Endothelial cell of umbilical vein (primary cell): ENCODE results near the gene PRKAR2B. TPM values are rescaled to one million over a fixed set of nuclear protein-coding genes. Genes with fewer than 3 reads are reported as not detected.

ENCODE experiments used
- BruUV-seq: library from RNA; stranded (reverse); fragments of 400-500 nt; replicated peaks from 2 replicates; lab custom pipeline; 2021; lab: Mats Ljungman, UMichigan
- CTCF ChIA-PET: fragments of 300-600, 350-600 bp; sonication (Branson Sonifier 250); formaldehyde crosslinking; loops from one replicate; lab custom pipeline; 2021; ENCODE audit warnings: antibody characterized with exemption, inconsistent platforms; lab: Charles Lee
- POLR2A ChIA-PET: fragments of 300-600, 350-600 bp; sonication (Branson Sonifier 250); formaldehyde crosslinking; loops from one replicate; lab custom pipeline; 2021; ENCODE audit warnings: antibody characterized with exemption, inconsistent platforms; lab: Charles Lee
- DNase-seq: peaks from one replicate; pipeline ENCODE4 v3.0.0-alpha.2; 2011; ENCODE audit warnings: low read depth, low spot score
- FAIRE-seq: peaks from 2 replicates; lab custom pipeline; 2011; peaks lifted over from hg19 to GRCh38; lab: Jason Lieb, UNC
- H2AFZ ChIP-seq: 2 replicates; pipeline ENCODE4 v1.6.0; 2012; ENCODE audit warnings: low read depth, low read length, control low read depth, inconsistent platforms
- H3K27ac ChIP-seq: 2 replicates; pipeline ENCODE4 v1.5.1; 2011; ENCODE audit warnings: low read depth, mild to moderate bottlenecking, control low read depth, low read length, moderate library complexity; ENCODE audit not compliant: insufficient read depth
- H3K27me3 ChIP-seq, 2 experiments: 2 replicates each; pipeline versions ENCODE4 v1.6.0 to v1.6.1; 2011; ENCODE audit warnings: low read length in 2 of 2, mixed read lengths in 1 of 2; ENCODE audit not compliant: control insufficient read depth in 2 of 2, insufficient read depth in 2 of 2
- H3K36me3 ChIP-seq, 2 experiments: 2 replicates in 1 of 2; 3 replicates in 1 of 2; pipeline ENCODE4 v1.5.1; 2011; ENCODE audit warnings: low read length in 2 of 2, mild to moderate bottlenecking in 1 of 2, moderate library complexity in 1 of 2; ENCODE audit not compliant: control insufficient read depth in 2 of 2, insufficient read depth in 2 of 2; ENCODE audit errors: extremely low read depth in 1 of 2
- H3K4me1 ChIP-seq: 3 replicates; pipeline ENCODE4 v1.5.1; 2011; ENCODE audit warnings: mild to moderate bottlenecking, low read length; ENCODE audit not compliant: control insufficient read depth, insufficient read depth; ENCODE audit errors: extremely low read depth
- H3K4me2 ChIP-seq: 2 replicates; pipeline ENCODE4 v1.6.1; 2011; ENCODE audit warnings: low read length, control low read depth, mixed read lengths; ENCODE audit not compliant: insufficient read depth
- H3K4me3 ChIP-seq, 3 experiments: fragments of 200-600 bp in 1 of 3; sonication (generic), shearing (Covaris generic) in 1 of 3; replicated peaks in 1 of 3; 2 replicates each; pipeline ENCODE4 v1.5.1; 2011 to 2016; ENCODE audit warnings: control low read depth in 3 of 3, low read length in 3 of 3, mild to moderate bottlenecking in 2 of 3, inconsistent platforms in 1 of 3, low read depth in 1 of 3, moderate library complexity in 1 of 3; ENCODE audit not compliant: insufficient read depth in 1 of 3
- H3K79me2 ChIP-seq: 2 replicates; pipeline ENCODE4 v1.6.0; 2012; ENCODE audit warnings: low read length, inconsistent platforms; ENCODE audit not compliant: control insufficient read depth, insufficient read depth
- H3K9ac ChIP-seq: replicated peaks from 2 replicates; pipeline ENCODE3; 2011; ENCODE audit warnings: low read length, control low read depth; ENCODE audit not compliant: insufficient read depth; ENCODE audit errors: extremely low read depth
- H3K9me1 ChIP-seq: replicated peaks from 3 replicates; pipeline ENCODE4 v1.6.0; 2011; ENCODE audit warnings: mild to moderate bottlenecking, low read length; ENCODE audit not compliant: control insufficient read depth, insufficient read depth; ENCODE audit errors: extremely low read depth
- H3K9me3 ChIP-seq: replicated peaks from 2 replicates; pipeline ENCODE4 v1.5.1; 2012; ENCODE audit warnings: low read length, inconsistent platforms; ENCODE audit not compliant: control insufficient read depth, insufficient read depth
- H4K20me1 ChIP-seq: replicated peaks from 2 replicates; pipeline ENCODE3; 2011; ENCODE audit warnings: mild to moderate bottlenecking, low read length; ENCODE audit not compliant: control insufficient read depth, insufficient read depth; ENCODE audit errors: extremely low read depth
- EZH2 ChIP-seq: IDR thresholded peaks from 2 replicates; pipeline ENCODE4 v1.6.1; 2012; ENCODE audit warnings: borderline replicate concordance, low read depth, mild to moderate bottlenecking, moderate library complexity, low read length, inconsistent platforms; ENCODE audit not compliant: severe bottlenecking
- GATA2 ChIP-seq: IDR thresholded peaks from 2 replicates; pipeline ENCODE4 v1.7.0; 2011; ENCODE audit warnings: low read depth, mild to moderate bottlenecking, moderate library complexity, mixed read lengths, low read length; ENCODE audit not compliant: insufficient read length, insufficient read depth
- MAX ChIP-seq: IDR thresholded peaks from 2 replicates; pipeline ENCODE4 v1.6.1; 2011; ENCODE audit not compliant: insufficient read depth, insufficient read length
- POLR2A ChIP-seq: IDR thresholded peaks from 2 replicates; pipeline ENCODE4 v1.6.1; 2012; ENCODE audit warnings: low read depth, mild to moderate bottlenecking, control low read depth, low read length
- POLR2AphosphoS5 ChIP-seq: IDR thresholded peaks from 2 replicates; pipeline ENCODE4 v1.6.1; 2012; ENCODE audit warnings: low read depth, mild to moderate bottlenecking, control low read depth, low read length, moderate library complexity; ENCODE audit not compliant: insufficient read depth
- dilution Hi-C: fragments of 300-500 bp; cut with MboI; formaldehyde crosslinking; loops from one replicate; pipeline ENCODE4 v1.15.0; 2019; ENCODE audit warnings: low sequenced_read_pairs; ENCODE audit not compliant: extremely low pct_ligation_motif_present
- intact Hi-C: fragments of 100-400 bp; cut with micrococcal nuclease; formaldehyde crosslinking; loops from one replicate; pipeline ENCODE4 v1.10.0; 2022
- polyA plus RNA-seq, 4 experiments: library from polyadenylated mRNA; depleted of rRNA in 3 of 4; stranded (reverse) in 3 of 4; unstranded in 1 of 4; fragments of >200 nt; gene quantifications; 2 replicates each; pipeline versions ENCODE4 v1.2.1 to v1.2.3, GENCODE V29; 2011 to 2012; ENCODE audit warnings: missing spikeins in 1 of 4
- total RNA-seq: library from RNA; stranded (reverse); gene quantifications from 2 replicates; pipeline ENCODE4 v1.2.3, GENCODE V29; 2021
- TF ChIP-seq, protein P1 (sequence below), 2 donors: IDR thresholded peaks; 1 replicate in 1 of 2; 2 replicates in 1 of 2; pipeline ENCODE4 v1.5.1; 2011; ENCODE audit warnings: low read length in 2 of 2, mild to moderate bottlenecking in 2 of 2, moderate library complexity in 2 of 2, control low read depth in 1 of 2, inconsistent platforms in 1 of 2, low read depth in 1 of 2; ENCODE audit not compliant: insufficient read depth in 1 of 2; ENCODE audit errors: extremely low read depth in 1 of 2

PRKAR2B gene
- total and polyA plus RNA-seq, 2 donors (not counting 3 experiments of a cell fraction or from before 2014, with no cell fraction given) = 10.7 to 39.8 TPM

- dilution Hi-C loops = no loop called here
Observed at GRCh38 chr7:107187774-107188173, 143.3 kb downstream of the PRKAR2B start.

More at GRCh38 chr7:107187774-107188173, 143.3 kb downstream of the PRKAR2B start:
- H3K9ac ChIP-seq = no peak overlapping the region
- intact Hi-C loops = no loop called here
- H3K27me3 ChIP-seq = no peaks in the 10 kb centered on the region
- FAIRE-seq (no peak), DNase-seq (no peak)
- H3K27ac ChIP-seq = no peak overlapping the region
- no peaks in the 10 kb centered on the region for H4K20me1 ChIP-seq
- H3K4me1 ChIP-seq = peaks cover 8% of the 10 kb centered on the region
- TF ChIP-seq MAX = no peak
- no peak for TF ChIP-seq POLR2A
- TF ChIP-seq, protein P1, sequence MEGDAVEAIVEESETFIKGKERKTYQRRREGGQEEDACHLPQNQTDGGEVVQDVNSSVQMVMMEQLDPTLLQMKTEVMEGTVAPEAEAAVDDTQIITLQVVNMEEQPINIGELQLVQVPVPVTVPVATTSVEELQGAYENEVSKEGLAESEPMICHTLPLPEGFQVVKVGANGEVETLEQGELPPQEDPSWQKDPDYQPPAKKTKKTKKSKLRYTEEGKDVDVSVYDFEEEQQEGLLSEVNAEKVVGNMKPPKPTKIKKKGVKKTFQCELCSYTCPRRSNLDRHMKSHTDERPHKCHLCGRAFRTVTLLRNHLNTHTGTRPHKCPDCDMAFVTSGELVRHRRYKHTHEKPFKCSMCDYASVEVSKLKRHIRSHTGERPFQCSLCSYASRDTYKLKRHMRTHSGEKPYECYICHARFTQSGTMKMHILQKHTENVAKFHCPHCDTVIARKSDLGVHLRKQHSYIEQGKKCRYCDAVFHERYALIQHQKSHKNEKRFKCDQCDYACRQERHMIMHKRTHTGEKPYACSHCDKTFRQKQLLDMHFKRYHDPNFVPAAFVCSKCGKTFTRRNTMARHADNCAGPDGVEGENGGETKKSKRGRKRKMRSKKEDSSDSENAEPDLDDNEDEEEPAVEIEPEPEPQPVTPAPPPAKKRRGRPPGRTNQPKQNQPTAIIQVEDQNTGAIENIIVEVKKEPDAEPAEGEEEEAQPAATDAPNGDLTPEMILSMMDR (IDR thresholded peaks at IDR 0.05; ENCODE audit: extremely low read depth in 1 of 2, insufficient read depth in 1 of 2, low read depth in 1 of 2, low read length in 2 of 2) = no peak
- TF ChIP-seq POLR2AphosphoS5 = no peak
- no peak for TF ChIP-seq GATA2
- TF ChIP-seq EZH2 = no peak
- no peaks in the 10 kb centered on the region for H3K9me3 ChIP-seq
- H3K36me3 ChIP-seq = peaks cover 20 to 22% of the 10 kb centered on the region in 2 experiments
- no peaks in the 10 kb centered on the region for H3K9me1 ChIP-seq
- ChIA-PET POLR2A (no interaction called here), CTCF (no interaction called here)
- no peak overlapping the region for H3K4me3 ChIP-seq
- no peak overlapping the region for H2AFZ ChIP-seq
- no peak overlapping the region for H3K4me2 ChIP-seq
- H3K79me2 ChIP-seq = no peaks in the 10 kb centered on the region
- BruUV-seq = no TSS peak
